Fibroblast of pulmonary artery (primary cell): Measurements from ENCODE around the gene ABAT.
"Not testable (repeated sequence)": the region's sequence is repeated elsewhere in the genome, so short reads cannot be mapped to it uniquely, and the experiment has no call there.

ENCODE experiments used
- DNase-seq: peaks from one replicate; pipeline ENCODE4 v3.0.0-alpha.2; 2010; ENCODE audit warnings: low read depth
- H3K4me3 ChIP-seq: replicated peaks from 2 replicates; pipeline ENCODE4 v1.5.1; 2011; ENCODE audit warnings: low read depth, mild to moderate bottlenecking, control low read depth, low read length, moderate library complexity
- CTCF ChIP-seq: IDR thresholded peaks from 2 replicates; pipeline ENCODE4 v1.5.1; 2011; ENCODE audit warnings: mild to moderate bottlenecking, control low read depth, low read length, inconsistent platforms; ENCODE audit errors: missing control alignments

Gene ABAT

GRCh38 chr16:8777217-8777616 lies 102.8 kb downstream of the ABAT start:
- no peak overlapping the region for H3K4me3 ChIP-seq
- no peak for TF ChIP-seq CTCF
- DNase-seq, result no peak

GRCh38 chr16:8781797-8782196 lies 107.4 kb downstream of the ABAT start:
- no peak overlapping the region for H3K4me3 ChIP-seq
- no peak for DNase-seq
- TF ChIP-seq CTCF, result no peak

- DNase-seq, result no peak
- H3K4me3 ChIP-seq, result no peak overlapping the region
- TF ChIP-seq CTCF, result no peak
Observed at GRCh38 chr16:8782673-8783072, 108.3 kb downstream of the ABAT start.

GRCh38 chr16:8785408-8785807 lies 111.0 kb downstream of the ABAT start:
- DNase-seq, result no peak
- no peak for TF ChIP-seq CTCF
- no peak overlapping the region for H3K4me3 ChIP-seq

- not testable (repeated sequence) for DNase-seq, H3K4me3 ChIP-seq
Observed at GRCh38 chr16:8786316-8786715, 111.9 kb downstream of the ABAT start.

- H3K4me3 ChIP-seq, result no peak overlapping the region
- DNase-seq, result no peak
- TF ChIP-seq CTCF, result no peak
Observed at GRCh38 chr16:8788578-8789172, 114.3 kb downstream of the ABAT start.

GRCh38 chr16:8795091-8795490 lies 120.7 kb downstream of the ABAT start:
- TF ChIP-seq CTCF, result no peak
- H3K4me3 ChIP-seq, result no peak overlapping the region
- no peak for DNase-seq
